Measurements from ENCODE around the gene FAM83D.
"Not testable (repeated sequence)": the region's sequence is repeated elsewhere in the genome, so short reads cannot be mapped to it uniquely, and the experiment has no call there.

Gene FAM83D

DNA sequence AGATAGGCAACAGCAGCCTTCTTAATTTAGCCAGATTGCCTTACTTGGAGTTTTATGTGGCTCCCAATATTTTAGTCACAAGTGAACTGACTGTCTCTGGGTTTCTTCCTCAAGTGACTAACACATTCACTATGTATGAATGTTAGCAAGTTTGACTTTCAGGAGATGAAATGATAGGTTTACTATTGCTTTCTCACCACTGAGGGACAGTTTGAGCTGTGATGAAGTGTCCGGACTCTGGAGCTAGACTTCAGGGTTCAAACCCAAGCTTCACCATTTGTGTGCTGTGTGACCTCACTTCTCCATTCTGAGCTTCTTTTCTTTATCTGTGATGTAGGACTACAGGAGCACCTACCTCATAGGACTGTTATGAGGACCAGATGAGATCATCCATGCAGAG is 44.1 kb downstream of the FAM83D start:
- no peak for DNase-seq

DNA sequence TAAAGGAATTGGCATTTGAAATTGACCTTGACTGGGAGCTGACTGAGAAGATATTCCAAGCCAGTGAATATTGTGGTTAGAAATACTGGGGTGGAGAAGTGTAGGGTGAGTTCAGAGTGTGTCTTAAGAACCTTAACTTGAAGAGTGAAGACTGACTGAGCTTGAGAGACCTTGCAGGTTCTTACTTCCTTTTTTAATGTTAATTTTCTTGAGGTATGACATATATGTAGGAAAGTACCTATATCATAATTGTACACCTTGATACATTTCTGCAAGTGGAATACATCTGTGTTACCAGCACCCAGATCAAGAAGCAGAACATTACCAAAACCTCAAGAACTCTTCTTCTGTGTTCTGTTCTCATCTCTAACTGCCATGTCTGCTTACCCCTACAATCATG is 46.9 kb downstream of the FAM83D start:
- DNase-seq, result no peak

DNA sequence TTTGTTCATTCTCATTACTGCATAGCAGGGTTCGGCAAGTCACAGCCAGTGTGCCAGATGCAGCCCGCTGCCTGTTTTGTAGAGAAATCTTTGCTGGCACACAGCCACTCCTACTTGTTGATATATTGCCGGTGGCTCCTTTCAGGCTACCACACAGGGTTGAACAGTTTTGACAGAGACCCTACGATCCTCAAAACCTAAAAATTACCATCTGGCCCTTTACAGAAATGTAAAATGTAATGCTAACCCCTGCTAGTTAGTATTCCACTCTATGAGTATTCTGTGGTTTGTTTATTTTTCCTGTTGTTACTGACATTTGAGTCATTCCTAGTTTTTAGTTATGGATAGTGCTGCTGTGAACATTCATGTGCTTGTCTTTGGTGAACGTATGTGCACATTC is 47.4 kb downstream of the FAM83D start:
- DNase-seq, result no peak

DNA sequence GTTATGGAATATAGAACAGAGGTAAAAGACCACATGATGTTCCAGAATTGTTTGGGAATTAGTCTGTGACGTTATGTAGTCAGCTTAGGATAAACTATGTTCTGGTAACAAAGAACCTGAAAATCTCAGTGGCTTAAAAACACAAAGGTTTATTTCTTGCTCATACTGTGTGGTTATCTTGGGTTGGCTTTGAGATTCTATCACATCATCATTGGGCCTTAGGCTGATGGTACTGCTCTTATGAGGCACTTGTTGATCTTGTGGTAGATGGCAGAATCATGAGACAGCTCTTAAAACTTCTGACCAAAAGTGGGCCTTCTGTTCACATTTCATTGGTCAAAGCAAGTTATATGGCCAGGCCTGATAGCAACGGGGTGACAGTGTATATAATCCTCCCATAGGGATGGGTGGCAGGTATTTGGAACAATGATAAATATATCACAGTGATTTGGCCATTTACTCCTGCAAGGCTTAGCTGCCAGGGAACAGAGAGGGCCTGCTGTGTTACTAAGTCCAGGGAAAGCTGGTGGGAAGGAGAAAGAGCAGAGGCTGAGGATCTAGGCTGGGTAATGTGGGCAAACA is 49.4 kb downstream of the FAM83D start:
- no peak for DNase-seq

DNA sequence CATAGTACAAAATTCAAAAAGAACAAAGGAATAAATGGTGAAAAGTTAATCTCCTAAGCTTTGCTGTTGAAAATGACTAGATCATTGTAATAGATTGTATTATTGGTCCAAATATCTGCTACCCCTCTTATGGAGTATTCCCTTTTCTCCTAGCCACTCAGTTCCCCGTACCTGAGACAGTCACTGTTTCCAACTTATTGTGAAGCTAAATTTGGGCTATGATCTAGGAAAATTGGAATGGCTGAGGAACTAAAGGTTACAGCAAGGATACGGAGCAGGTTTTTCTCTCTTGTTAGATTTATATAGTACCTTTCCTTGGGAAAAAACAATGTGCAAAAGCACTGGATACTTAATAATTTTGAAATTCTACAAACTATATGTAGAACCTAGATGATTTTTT is 53.2 kb downstream of the FAM83D start:
- DNase-seq, result no peak

DNA sequence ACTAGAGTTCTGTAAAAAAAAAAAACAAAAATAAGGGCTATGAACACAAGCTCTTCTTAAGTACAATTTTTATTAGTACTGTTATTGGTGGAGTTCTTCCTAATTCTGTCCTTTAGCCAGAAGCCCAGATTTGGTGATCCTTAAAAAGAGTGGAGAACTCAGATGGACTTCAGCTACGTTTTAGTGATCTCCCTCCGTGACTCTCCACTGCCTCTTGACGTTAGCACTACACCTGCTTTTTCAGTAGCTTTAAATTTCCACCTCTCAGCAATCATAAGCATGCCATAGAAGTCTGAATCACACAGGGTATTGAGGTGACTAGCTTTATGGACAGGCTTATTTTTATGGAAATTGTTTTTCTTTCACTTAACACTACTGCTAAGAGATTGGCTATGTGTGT is 53.6 kb downstream of the FAM83D start:
- DNase-seq, result no peak

DNA sequence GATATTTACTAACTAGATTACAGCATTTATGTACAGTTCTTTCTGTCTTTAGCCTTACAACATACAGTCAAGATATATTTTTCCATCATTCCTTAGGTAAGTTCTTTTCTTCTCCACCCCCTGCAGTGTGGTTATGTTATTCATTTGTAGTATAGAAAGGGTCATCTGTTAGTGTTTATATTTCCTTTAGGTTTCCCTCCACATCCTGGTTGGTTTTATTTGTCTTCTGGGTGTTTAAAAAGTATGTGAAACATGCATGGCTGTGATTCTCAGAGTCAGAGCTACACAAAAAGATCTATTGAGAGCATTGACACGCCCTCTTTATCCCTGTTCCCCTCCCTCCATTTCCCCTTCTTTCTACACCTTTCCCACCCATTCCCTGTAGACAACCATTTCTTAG is 56.1 kb downstream of the FAM83D start:
- DNase-seq, result no peak

DNA sequence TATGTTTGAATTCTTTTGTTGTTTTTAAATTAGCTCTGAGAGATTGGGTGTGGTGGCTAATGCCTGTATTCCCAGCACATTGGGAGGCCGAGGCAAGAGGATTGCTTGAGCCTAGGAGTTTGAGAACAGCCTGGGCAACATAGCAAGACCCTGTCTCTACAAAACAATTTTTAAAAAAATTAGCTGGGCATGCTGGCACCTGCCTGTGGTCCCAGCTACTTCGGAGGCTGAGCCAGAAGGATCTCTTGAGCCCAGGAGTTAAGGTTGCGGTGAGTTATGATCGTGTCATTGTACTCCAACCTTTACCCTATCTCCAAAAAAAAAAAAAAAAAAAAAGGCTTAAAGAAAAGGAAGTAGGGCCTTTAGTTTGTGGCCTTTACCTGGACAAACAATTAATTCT is 58.8 kb downstream of the FAM83D start:
- DNase-seq, result no peak

DNA sequence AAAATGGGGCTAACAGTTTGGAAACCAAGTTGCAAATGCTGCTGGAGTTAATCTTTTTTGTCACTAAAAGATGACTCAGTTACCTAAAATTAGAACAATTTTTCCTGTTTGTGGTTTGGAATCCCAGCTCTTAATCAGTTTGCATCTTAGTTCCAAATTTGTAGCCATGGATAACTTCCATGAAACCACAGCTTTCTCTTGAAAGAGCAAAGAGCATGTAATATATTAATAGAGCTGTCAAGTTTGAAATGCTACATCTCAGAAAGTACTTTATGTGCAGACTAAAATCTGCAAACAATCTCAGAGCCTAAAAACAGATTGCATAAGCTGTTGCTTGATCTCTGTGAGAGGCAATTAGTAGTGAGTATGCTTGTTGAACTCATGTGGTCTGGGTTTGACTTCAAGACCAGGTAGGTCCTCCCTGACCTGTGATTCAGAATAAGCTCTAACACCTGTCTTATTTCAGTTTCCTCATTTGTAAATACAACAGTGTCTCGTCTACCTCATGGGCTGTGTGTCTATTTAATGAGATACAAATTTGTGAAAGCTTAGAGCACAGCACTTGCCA is 59.5 kb downstream of the FAM83D start:
- no peak for DNase-seq

DNA sequence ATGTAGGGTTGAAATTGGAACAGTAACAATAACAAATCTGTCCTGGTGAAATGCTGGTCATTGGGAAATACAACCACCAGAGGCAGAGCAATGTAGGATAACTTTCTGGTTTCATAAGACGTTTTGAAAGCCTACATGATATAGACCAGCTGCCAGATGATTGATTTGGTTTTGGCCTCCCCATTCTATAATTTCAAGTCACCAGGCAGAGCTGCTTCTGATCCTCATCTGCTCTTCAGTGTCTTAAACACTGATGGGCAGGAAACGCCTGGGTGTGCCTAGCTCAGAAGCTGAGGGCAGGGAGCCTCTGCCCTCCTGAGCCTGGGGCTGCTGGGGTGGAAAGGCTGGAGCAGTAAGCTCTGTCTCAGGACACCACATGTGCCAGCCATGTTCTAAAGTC is 60.4 kb downstream of the FAM83D start:
- no peak for DNase-seq

DNA sequence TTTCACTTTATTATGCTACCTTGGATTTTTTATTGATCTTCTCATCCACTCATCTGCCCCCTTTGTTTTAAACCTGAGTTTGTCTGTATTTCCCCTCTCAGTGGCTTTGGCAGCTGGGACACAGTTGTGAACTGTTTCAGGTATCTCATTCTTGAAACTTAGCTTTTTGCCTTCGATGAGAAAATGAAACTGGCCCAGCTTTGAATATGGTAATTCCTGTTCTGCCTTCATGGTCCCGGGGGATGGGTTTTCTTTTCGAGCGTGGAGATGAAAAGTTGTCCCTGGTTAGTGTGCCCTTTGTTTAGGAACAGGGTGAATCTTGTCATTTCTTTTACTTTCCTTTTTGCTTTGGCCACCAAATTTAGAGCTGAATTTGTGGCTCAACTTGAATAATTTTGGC is 61.6 kb downstream of the FAM83D start:
- no peak for DNase-seq

DNA sequence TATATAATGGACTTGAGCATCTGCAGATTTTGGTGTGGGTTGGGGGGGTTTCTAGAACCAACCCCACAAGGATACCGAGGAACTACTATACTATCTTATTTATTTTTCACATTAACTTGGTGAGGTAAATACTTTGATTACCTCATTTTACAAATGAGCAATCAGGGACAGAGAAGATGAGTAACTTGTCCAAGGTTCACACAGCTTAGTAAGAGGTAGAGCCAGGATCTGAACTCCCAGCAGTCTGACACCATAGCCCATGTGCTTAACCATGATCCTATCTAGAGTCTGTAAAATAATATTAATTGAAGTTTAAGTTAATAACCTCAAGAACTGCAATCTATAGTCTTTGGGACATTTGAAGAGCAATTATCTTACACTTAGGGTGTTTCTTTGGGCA is 64.5 kb downstream of the FAM83D start:
- no peak for DNase-seq

DNA sequence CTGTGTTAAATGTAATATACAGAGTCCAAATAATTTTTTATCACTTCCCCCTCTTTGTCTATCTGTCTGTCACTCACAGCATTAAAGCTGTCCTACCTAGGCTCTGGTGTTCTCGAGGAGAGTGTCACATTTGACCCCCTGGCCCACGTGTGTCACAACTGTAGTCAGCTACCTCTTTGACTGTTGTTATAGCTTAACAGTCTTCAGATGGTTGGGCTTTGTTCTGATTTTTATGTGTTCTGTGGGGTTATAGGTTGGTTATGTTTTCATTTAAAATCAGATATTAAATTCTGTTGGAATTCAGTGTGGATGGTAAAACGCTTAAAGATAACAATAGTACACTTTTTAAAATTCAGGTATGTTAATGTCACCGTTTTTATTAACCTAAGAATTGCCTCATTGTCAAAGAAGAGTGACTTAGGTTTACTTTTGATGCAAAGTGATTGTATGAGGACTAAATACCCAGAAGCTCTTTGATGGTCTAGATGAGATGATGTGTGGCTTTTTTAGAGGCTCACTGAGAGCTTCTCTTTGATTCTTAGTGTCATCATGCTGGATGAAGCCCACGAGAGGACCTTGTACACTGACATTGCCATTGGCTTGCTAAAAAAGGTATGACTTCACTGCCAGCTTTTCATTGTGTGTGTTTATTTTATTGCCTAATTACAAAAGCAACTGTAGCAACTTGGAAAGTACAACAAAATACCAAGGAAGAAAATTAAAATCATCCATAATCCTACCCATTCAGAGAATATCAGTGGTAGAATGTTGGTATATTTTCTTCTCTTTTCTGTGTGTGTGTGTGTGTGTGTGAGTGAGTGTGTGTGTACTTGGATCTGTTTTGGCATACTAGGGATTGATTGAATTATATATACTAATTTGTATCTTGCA is 65.8 kb downstream of the FAM83D start:
- DNase-seq, result no peak

DNA sequence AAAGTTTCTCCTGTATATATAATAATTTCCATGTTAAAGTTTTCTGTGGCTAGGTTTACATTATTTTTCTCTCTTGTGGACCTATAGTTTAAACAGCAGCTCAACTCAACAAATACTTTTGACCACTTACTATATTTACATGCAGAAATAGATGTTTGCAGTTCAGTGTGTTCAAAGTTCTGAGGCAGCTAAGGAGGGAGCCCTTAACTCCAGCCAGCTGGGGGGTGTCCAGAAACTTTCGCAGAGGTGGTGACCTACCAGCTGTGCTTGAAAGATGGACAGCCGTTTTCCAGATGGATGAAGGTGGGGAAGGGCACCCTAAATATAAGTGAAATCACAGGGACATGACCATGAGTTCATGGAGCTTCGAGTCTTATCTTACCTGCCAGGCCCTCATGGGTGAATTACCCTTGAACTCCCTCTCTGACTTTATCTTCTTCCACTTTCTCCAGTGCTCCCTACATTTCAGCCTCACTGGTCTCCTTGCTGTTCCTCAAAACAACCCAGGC is 69.4 kb downstream of the FAM83D start:
- DNase-seq, result no peak

DNA sequence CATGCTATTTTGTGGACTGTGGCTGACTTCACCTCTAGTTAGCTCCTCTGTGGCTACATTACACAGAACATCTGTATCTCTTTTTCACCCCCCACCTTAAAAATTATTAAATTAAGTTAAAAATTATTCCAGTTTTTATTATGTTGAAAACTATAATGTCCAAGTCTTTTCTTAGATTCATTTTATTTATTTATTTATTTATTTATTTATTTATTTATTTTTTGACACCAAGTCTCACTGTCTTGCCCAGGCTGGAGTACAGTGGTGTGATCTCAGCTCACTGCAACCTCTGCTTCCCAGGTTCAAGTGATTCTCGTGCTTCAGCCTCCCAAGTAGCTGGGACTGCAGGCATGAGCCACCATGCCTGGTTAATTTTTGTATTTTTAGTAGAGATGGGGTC is 70.6 kb downstream of the FAM83D start:
- DNase-seq, result not testable (repeated sequence)

DNA sequence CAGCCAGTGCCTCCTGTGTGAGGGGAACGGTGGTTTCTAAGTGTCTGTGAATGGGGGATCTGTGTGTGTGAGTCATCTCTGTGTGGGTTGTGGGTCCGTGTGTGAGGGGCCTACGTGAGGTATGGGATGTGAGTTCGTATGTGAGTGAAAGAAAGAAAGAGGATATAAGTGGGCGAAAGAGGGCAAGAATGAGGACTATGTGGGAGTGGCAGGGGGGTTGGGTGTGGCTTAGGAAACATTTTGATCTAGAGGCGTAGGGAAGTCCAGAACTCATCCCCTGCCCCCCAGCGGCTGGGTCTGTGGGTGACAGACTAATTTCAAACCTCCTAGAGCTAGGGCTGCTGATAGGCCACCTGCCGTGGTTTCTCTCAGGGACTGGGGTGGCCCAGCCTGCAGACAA is 71.4 kb downstream of the FAM83D start:
- peak; percentile 74 for DNase-seq

DNA sequence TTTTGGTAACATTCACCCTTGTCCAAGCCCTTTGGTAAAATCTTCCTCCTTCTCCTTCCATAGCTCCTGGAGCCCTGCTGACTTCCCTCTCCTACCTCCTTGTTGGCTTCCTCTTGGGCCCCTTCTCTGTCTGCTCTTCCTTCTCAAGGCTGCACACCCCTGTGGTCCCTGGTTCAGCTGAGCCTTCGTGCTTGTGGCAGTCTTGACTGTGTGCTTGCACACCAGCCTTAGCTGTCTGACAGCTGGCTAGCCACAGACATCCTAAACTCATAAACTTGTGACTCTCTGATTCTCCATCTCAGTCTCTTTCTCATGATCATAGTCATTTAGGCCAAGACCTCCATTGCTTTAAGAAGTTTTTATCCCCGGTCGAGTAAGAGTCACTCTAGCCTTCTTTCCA is 73.0 kb downstream of the FAM83D start:
- no peak for DNase-seq

DNA sequence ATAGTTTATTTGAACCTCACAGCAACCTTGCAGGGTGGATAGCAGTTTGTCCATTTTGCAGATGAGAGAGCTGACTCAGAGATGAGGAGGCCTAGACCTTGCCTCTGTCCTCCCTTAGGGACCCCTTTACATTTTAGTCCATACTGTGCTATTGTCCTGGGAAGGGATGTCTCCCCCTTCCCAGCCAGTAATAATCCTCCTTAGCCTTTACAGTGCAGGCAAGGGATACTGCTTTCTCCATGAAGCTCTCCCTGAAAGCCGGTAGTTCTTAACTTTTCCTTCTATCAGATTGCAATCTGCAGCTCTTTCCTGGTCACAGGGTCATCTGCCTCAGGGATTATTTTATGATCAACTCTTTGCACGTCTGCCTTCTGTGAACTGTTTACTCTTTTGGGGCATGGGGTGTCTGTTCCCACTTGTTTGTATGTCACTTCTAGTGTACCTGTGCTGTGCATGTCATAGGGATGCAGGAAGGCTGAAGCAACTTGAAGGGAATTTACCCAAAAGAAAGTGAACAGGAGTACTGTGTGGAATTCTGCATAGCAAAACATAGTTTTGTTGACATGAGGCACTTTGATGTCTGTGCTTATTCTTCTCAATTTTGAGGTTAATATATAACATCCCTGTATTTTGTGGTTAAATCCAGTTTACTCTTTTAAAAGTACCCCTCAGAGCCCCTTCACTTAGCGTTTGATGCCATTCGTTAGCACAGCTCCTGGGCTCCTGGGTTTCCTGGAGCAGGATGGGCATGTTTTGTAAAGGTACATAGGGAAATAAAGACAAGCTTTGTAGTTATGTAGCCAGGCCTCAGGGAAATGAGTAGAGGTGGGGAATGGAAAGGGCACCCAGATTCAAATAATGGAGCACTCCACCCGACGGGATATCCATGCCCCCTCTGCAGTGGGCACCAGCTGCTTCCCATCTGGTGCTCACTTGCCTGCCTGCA is 74.0 kb downstream of the FAM83D start:
- DNase-seq, result no peak
